Adrenal gland (tissue), 12 donors: ENCODE data around the gene CAMK2D. TPM values are rescaled to one million over a fixed set of nuclear protein-coding genes. Genes with fewer than 3 reads are reported as not detected.
"Not testable (repeated sequence)": the region's sequence is repeated elsewhere in the genome, so short reads cannot be mapped to it uniquely, and the experiment has no call there.

Source experiments
- DNase-seq, 7 donors: peaks; one replicate each; pipeline ENCODE4 v3.0.0-alpha.2; 2019 to 2020
- H3K27ac ChIP-seq, 5 donors: fragments of 200-600 bp; sonication (generic) in 4 of 5; 1 replicate in 3 of 5; 2 replicates in 2 of 5; pipeline versions ENCODE4 v1.5.1 to v1.8.0; 2016 to 2020; ENCODE audit warnings: mild to moderate bottlenecking in 1 of 5
- H3K27me3 ChIP-seq: fragments of 200-600 bp; 2 replicates; pipeline ENCODE4 v1.8.0; 2021
- H3K36me3 ChIP-seq, 2 donors: fragments of 200-600 bp; replicated peaks in 1 of 2; 1 replicate in 1 of 2; 2 replicates in 1 of 2; pipeline versions ENCODE4 v1.5.1 to v1.8.0; 2018 to 2022
- H3K4me1 ChIP-seq, 2 donors: fragments of 200-600 bp; replicated peaks in 1 of 2; 1 replicate in 1 of 2; 2 replicates in 1 of 2; pipeline versions ENCODE4 v1.5.1 to v1.8.0; 2018 to 2021
- H3K4me3 ChIP-seq, 4 donors: fragments of 200-600 bp; sonication (generic) in 3 of 4; one replicate each; pipeline ENCODE4 v1.5.1; 2016 to 2018
- H3K9me3 ChIP-seq, 3 donors: fragments of 200-600 bp; sonication (generic) in 1 of 3; replicated peaks in 1 of 3; 1 replicate in 2 of 3; 2 replicates in 1 of 3; pipeline versions ENCODE4 v1.5.1 to v1.8.0; 2016 to 2021
- CTCF ChIP-seq, 6 experiments: fragments of 450-650 bp in 4 of 6; fragments of 200-600 bp in 2 of 6; sonication (generic) in 1 of 6; IDR thresholded peaks; 1 replicate in 5 of 6; 2 replicates in 1 of 6; pipeline versions ENCODE4 v1.5.1 to v1.8.0; 2016 to 2021; ENCODE audit warnings: antibody characterized with exemption in 6 of 6, mild to moderate bottlenecking in 2 of 6, moderate library complexity in 1 of 6
- POLR2A ChIP-seq, 2 donors: fragments of 450-650 bp; IDR thresholded peaks; one replicate each; pipeline ENCODE4 v1.6.1; 2017; ENCODE audit warnings: antibody characterized with exemption in 2 of 2, mild to moderate bottlenecking in 2 of 2, moderate library complexity in 1 of 2
- WGBS, 4 donors: extraction: QIAGEN DNeasy Blood & Tissue Kit in 2 of 4; methylation state at CpG; one replicate each; pipeline versions ENCODE4 v1.1.5 to v1.1.7; 2013 to 2017; 5-methylcytosine and 5-hydroxymethylcytosine counted together
- intact Hi-C, 2 donors: fragments of 100-400 bp; cut with DNase I; formaldehyde crosslinking; loops; one replicate each; pipeline versions ENCODE4 v1.14.1 to v1.15.0; 2022 to 2023
- polyA plus RNA-seq, 3 donors: library from polyadenylated mRNA; stranded (reverse); fragments of 200-250 nt in 2 of 3; fragments of 350-450 nt in 1 of 3; fragmentation: Illumina TruSeq in 1 of 3; extraction: RNeasy Lipid Tissue Mini Kit (QIAGEN cat#74804) in 1 of 3; gene quantifications; one replicate each; pipeline ENCODE4 v1.2.3, GENCODE V29; 2013 to 2014
- total RNA-seq, 9 donors: library from RNA; depleted of rRNA in 4 of 9; stranded (reverse); fragments of >200 nt in 4 of 9; fragments of 120-200 nt in 1 of 9; fragmentation: NEBNext Ultra II Directional in 1 of 9; extraction: Animal tissue kit (Norgen Biotek cat#: 25700) in 1 of 9; gene quantifications; one replicate each; pipeline versions ENCODE4 v1.1.0 to v1.2.4, GENCODE V29; 2013 to 2023
- donor health status: healthy with polysubstance abuse.
- donor health status: Bipolar disorder and iron deficiency.
- donor health status: DM: yes; HTN: yes; CAD: no.
- donor health status: DM: no; HTN: no; CAD: no.
- donor health status: DM: no; HTN: no; CAD: no.
- donor health status: DM: yes; HTN: yes; CAD: no.

CAMK2D gene
- total and polyA plus RNA-seq, 12 donors = 7.6 to 83.9 (median 33.6) TPM

- 80 to 100% (median 91%) methylated on average over 2 of the region's 2 CpGs for WGBS, 4 donors
- Histone ChIP-seq H3K27me3 (no peaks in the 10 kb centered on the region), H3K36me3 (no peaks in the 10 kb centered on the region), H3K4me3 (no peak overlapping the region), H3K27ac (no peak overlapping the region), H3K9me3 (no peaks in the 10 kb centered on the region), H3K4me1 (no peaks in the 10 kb centered on the region)
- no peak for TF ChIP-seq CTCF (IDR thresholded peaks at IDR 0.05)
- no peak for TF ChIP-seq POLR2A (IDR thresholded peaks at IDR 0.05)
- intact Hi-C loops = loop anchor here (10.0 kb wide), 2 partner anchors 212 to 372 kb away; no protein-coding TSS in a partner anchor
- no peak for DNase-seq
These were observed 5.3 kb upstream of the CAMK2D start for GRCh38 chr4:113766882-113767281.

GRCh38 chr4:113764720-113765264 is 3.3 kb upstream of the CAMK2D start:
- Histone ChIP-seq H3K4me1 (peaks cover 0 to 2% of the 10 kb centered on the region in 2 donors), H3K27me3 (no peaks in the 10 kb centered on the region), H3K27ac (no peak overlapping the region), H3K9me3 (no peaks in the 10 kb centered on the region), H3K4me3 (no peak overlapping the region), H3K36me3 (no peaks in the 10 kb centered on the region)
- no peak for DNase-seq
- intact Hi-C loops = loop anchor here (5.0 to 10.0 kb wide), 3 partner anchors 210 to 370 kb away; no protein-coding TSS in a partner anchor
- 74 to 90% (median 82%) methylated on average over 1 of the region's 1 CpG for WGBS, 4 donors
- TF ChIP-seq POLR2A (IDR thresholded peaks at IDR 0.05) (no peak), CTCF (IDR thresholded peaks at IDR 0.05) (no peak)

GRCh38 chr4:113763923-113764322 is 2.4 kb upstream of the CAMK2D start:
- WGBS, 4 donors = 95 to 98% (median 97%) methylated on average over 12 of the region's 12 CpGs
- intact Hi-C loops = loop anchor here (5.0 to 10.0 kb wide), 3 partner anchors 209 to 369 kb away; no protein-coding TSS in a partner anchor
- peak overlapping the region in 1 of 5 donors; percentile 93 for H3K27ac ChIP-seq

GRCh38 chr4:113763029-113763285 is 1.4 kb upstream of the CAMK2D start:
- no peak for DNase-seq
- H3K27me3 ChIP-seq = no peaks in the 10 kb centered on the region
- H3K36me3 ChIP-seq = no peaks in the 10 kb centered on the region
- peaks cover 6 to 20% of the 10 kb centered on the region in 2 donors for H3K4me1 ChIP-seq
- H3K9me3 ChIP-seq = no peaks in the 10 kb centered on the region
- 4 to 8% (median 8%) methylated on average over 6 of the region's 6 CpGs for WGBS, 4 donors
- TF ChIP-seq CTCF (IDR thresholded peaks at IDR 0.05) = peak in 2 of 6 experiments; percentile 5 to 22
- TF ChIP-seq POLR2A (IDR thresholded peaks at IDR 0.05) = no peak
- H3K27ac ChIP-seq = peak overlapping the region; percentile 86 to 100 (median 93)
- intact Hi-C loops = loop anchor here (5.0 to 10.0 kb wide), 3 partner anchors 208 to 368 kb away; no protein-coding TSS in a partner anchor
- peak overlapping the region in 2 of 4 donors; percentile 81 to 83 for H3K4me3 ChIP-seq

More at GRCh38 chr4:113763923-113764322, 2.4 kb upstream of the CAMK2D start:
- H3K36me3 ChIP-seq, H3K27me3 ChIP-seq, H3K4me3 ChIP-seq, H3K9me3 ChIP-seq: not testable (repeated sequence)
- DNase-seq = peak in 1 of 7 donors; percentile 54
- H3K4me1 ChIP-seq = peaks cover 6 to 11% of the 10 kb centered on the region in 2 donors
